A549 (cell line): ENCODE results near the gene SLC16A10.
"Not testable (repeated sequence)": the region's sequence is repeated elsewhere in the genome, so short reads cannot be mapped to it uniquely, and the experiment has no call there.

Experiments used
- CBX2 ChIP-seq: fragments of 200-600 bp; sonication (generic); IDR thresholded peaks from 2 replicates; pipeline ENCODE4 v1.6.1; 2016; ENCODE audit warnings: low read depth, mild to moderate bottlenecking, borderline replicate concordance
- CBX8 ChIP-seq: fragments of 200-600 bp; sonication (generic); IDR thresholded peaks from 2 replicates; pipeline ENCODE4 v1.6.1; 2016
- CHD4 ChIP-seq: fragments of 200-600 bp; sonication (generic); IDR thresholded peaks from 2 replicates; pipeline ENCODE4 v1.6.1; 2016; ENCODE audit warnings: antibody characterized with exemption, mild to moderate bottlenecking, borderline replicate concordance
- CTCF ChIP-seq: fragments of >200 bp; sonication (Bioruptor Twin); formaldehyde crosslinking; IDR thresholded peaks from 3 replicates; pipeline ENCODE4 v1.5.1; 2016
- EP300 ChIP-seq, 2 experiments: fragments of >200 bp; sonication (Bioruptor Twin); formaldehyde crosslinking; IDR thresholded peaks; 2 replicates in 1 of 2; 3 replicates in 1 of 2; pipeline ENCODE4 v1.6.1; 2016 to 2017
- GATA3 ChIP-seq: IDR thresholded peaks from 2 replicates; pipeline ENCODE4 v1.6.1; 2012; ENCODE audit warnings: borderline replicate concordance
- HES2 ChIP-seq: fragments of >200 bp; sonication (Bioruptor Twin); formaldehyde crosslinking; IDR thresholded peaks from 2 replicates; pipeline ENCODE4 v1.6.1; 2016
- JUN ChIP-seq, 2 experiments: fragments of >200 bp; sonication (Bioruptor Twin); formaldehyde crosslinking; IDR thresholded peaks; 2 replicates in 1 of 2; 3 replicates in 1 of 2; pipeline ENCODE4 v1.6.1; 2016 to 2017
- JUNB ChIP-seq: fragments of >200 bp; sonication (Bioruptor Twin); formaldehyde crosslinking; IDR thresholded peaks from 2 replicates; pipeline ENCODE4 v1.6.1; 2016
- MYC ChIP-seq: IDR thresholded peaks from 2 replicates; pipeline ENCODE4 v1.6.1; 2012; ENCODE audit warnings: mild to moderate bottlenecking, inconsistent platforms, low read length, improper control_type of control experiment, borderline replicate concordance
- NR3C1 ChIP-seq: fragments of >200 bp; sonication (Bioruptor Twin); formaldehyde crosslinking; IDR thresholded peaks from 3 replicates; pipeline ENCODE4 v1.6.1; 2017
- POLR2A ChIP-seq: IDR thresholded peaks from 2 replicates; pipeline ENCODE4 v1.6.1; 2012; ENCODE audit warnings: mild to moderate bottlenecking, low read length
- SMC3 ChIP-seq: fragments of >200 bp; sonication (Bioruptor Twin); formaldehyde crosslinking; IDR thresholded peaks from 3 replicates; pipeline ENCODE4 v1.6.1; 2018; ENCODE audit warnings: inconsistent platforms
- ZFP36 ChIP-seq: fragments of 450-650 bp; IDR thresholded peaks from 2 replicates; pipeline ENCODE4 v1.6.1; 2014; ENCODE audit warnings: borderline replicate concordance; ENCODE audit not compliant: partially characterized antibody

GRCh38 chr6:111131018-111131417 is 43.7 kb downstream of the SLC16A10 start:
- TF ChIP-seq NR3C1; CTCF; MYC; SMC3; POLR2A; CBX2; ZFP36; HES2; CBX8; JUNB; EP300 (IDR thresholded peaks at IDR 0.05); GATA3; CHD4; JUN (IDR thresholded peaks at IDR 0.05): not testable (repeated sequence)
